A172 (cell line): ENCODE results near the gene PTF1A. TPM values are rescaled to one million over a fixed set of nuclear protein-coding genes. Genes with fewer than 3 reads are reported as not detected.

Source experiments
- DNase-seq: peaks from one replicate; pipeline ENCODE4 v3.0.0-alpha.2; 2015; ENCODE audit warnings: low spot score
- total RNA-seq: library from RNA; depleted of rRNA; stranded (reverse); fragments of >200 nt; shearing (Covaris generic); gene quantifications from 2 replicates; pipeline ENCODE4 v1.2.3, GENCODE V29; 2014; rRNA removed

The PTF1A gene
- not detected in 2 replicates for total RNA-seq

- DNase-seq, result no peak
Measured at GRCh38 chr10:23191764-23192711, at the start of gene PTF1A. TSS of gene PTF1A (plus strand) at chr10:23192312. CDS start at chr10:23192531, 219 bp downstream.

GRCh38 chr10:23146258-23146657, 45.9 kb upstream of the PTF1A start:
- no peak for DNase-seq

- no peak for DNase-seq
Measured at GRCh38 chr10:23147035-23147434, 45.1 kb upstream of the PTF1A start.

DNA sequence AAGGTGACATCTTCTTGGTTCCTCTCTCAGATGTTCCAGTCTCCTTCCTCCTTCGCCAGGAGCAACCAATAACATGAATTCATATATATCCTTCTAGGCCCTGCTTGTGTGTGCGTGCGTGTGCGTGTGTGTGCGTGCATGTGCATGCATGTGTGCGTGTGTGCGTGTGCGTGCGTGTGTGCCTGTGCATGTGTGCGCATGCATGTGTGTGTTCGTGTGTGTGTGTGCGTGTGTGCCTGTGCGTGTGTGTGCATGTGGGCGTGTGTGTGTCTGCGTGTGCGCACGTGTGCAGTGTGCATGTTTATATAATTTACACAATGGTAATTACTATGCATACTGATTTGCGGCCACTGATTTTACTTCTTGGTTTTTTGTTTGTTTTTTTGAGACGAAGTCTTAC, 43.9 kb upstream of the PTF1A start:
- DNase-seq, result no peak

- no peak for DNase-seq
Measured at GRCh38 chr10:23150091-23150490, 42.0 kb upstream of the PTF1A start.

DNA sequence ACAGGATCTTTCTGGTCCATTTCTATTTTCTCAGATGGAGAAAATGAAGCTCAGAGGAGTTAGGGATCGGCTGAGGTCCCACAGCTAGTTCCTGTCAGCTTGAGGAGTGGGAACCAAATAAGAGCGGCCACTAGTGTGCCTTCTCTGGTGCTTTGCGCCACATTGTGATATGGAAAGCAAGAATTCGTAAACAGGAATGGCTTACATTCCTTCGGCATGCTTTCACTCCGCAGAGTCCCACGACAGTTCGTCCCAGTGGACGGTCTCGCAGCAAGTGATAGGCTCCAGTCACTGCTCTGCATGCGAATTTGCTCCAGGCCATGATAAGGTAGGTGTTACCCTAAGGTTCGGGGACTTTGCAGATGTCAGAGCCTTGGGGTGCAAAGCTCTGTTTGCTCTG, 41.5 kb upstream of the PTF1A start:
- no peak for DNase-seq

- DNase-seq, result no peak
Measured at GRCh38 chr10:23151071-23151470, 41.0 kb upstream of the PTF1A start.

GRCh38 chr10:23155169-23155568, 36.9 kb upstream of the PTF1A start:
- DNase-seq, result no peak

- no peak for DNase-seq
Measured at GRCh38 chr10:23156447-23157150, 35.5 kb upstream of the PTF1A start.

GRCh38 chr10:23157239-23157681, 34.9 kb upstream of the PTF1A start:
- DNase-seq, result no peak

- DNase-seq, result peak; percentile 42
Measured at GRCh38 chr10:23157691-23158369, 34.3 kb upstream of the PTF1A start.

GRCh38 chr10:23158370-23158769, 33.7 kb upstream of the PTF1A start:
- peak; percentile 80 for DNase-seq

- peak; percentile 21 for DNase-seq
Measured at GRCh38 chr10:23171232-23171876, 20.8 kb upstream of the PTF1A start.

- DNase-seq, result no peak
Measured at GRCh38 chr10:23172429-23173213, 19.5 kb upstream of the PTF1A start.

DNA sequence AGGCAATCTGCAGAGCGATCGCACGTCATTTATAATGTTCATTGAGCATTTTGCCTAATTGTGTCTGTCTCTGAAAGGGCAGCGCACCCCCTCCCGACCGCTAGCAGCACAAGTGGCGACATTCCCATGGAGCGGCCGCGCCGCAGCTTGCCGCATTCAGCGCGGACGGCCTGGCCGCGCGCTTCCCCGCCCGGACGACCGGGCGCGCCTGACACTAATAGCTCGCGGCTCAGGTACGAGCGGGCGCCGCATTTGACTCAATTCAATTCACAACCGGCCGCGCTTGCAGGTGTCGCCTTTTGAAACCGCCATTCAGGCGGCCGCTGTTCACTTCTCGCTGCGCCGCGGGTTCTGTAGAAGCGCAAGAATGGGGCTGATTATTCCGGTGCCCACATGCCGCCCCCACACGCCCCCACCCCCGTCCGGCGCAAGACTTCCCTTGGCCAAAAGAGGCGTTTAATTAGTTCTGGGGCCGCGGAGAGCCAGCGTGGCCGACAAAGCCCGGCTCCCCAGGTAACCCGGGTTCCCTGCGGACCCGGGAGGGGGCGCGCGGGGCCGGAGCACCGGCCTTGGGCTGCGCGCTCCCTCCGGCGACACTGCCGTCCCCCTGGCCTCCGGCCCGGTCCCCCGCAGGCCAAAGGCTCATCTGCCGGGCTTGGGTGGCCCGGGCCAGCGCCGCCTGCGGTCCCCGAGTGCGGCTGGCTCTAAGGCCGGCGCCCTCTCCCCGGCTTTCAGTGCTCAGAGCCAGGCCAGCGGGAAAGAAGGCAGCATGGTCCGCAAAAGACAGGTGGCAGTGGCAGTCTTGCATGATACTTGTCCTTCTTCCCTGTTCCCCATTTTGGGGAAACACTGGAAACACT, 18.7 kb upstream of the PTF1A start:
- DNase-seq, result no peak

DNA sequence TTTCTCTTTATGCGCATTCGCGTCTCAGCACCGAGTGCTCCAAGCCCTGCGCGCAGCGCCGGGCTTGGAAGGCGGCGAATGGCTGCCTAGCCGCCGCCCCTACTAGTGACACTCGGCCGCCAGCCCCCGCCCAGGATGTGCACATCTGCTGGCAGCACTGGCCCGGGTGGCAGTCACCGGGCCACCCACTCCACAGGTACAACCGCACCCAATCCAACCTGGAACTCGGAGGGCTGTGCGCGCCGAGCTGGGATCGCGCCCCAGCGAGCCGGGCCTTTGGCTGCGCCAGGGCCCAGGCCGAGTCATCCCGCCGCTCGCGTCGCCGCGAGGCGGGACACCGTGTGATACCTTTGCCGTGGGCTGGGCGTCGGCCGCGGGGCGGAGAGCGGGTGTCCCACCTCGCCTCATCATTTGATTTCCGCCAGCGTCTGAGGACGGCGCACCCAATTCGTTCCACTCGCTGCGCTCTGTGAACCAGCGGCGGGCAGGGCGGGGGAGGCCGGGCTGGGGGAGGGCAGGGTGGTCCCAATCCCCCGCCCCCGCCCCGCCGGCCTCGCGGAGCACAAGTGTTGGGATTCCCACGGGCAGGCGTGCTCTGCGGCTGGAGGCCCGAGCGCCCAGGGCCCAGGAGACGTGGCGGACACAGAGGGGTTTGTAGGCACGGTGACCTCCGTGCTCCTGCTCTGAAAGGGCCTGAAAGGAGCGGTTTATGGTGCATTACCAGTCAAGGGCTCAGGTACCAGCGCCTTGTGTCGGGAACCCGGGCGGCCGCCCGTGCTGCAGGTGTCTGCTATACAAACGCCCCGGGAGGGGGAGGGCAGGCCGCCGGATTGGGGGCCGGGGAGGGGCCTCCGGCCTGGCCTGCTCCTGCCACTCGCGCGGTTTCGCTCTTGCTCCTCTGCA, 17.8 kb upstream of the PTF1A start:
- no peak for DNase-seq

DNA sequence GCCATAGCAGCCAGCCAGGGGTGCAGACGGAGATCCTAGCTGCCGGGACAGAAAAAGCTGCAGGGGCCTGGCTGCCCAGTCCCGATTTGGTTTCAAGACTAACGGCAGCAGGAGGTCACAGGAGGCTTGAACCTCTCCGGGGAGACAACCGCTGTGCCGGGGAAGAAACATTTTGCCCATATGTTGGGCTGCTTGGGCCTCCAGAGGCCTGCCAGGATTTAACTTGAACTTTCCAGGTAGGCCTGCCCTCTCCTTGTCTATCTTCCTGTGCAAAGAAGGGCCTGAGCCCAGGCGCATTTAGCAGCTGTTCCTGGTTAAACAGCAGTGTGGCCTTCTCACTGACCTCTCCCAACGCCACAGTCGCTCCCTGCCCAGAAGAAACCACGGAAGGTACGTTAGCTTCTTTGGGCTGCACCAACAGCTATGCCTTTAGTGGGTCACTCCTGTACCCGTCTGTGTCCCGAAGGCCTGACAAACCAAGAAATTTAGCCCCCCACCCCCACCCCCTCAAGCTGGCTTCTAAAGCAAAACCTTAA, 17.1 kb upstream of the PTF1A start:
- DNase-seq, result no peak

- DNase-seq, result no peak
Measured at GRCh38 chr10:23186178-23186577, 5.9 kb upstream of the PTF1A start.

- DNase-seq, result no peak
Measured at GRCh38 chr10:23186697-23187096, 5.4 kb upstream of the PTF1A start.
